ENCODE results near the gene NECTIN2. TPM values are rescaled to one million over a fixed set of nuclear protein-coding genes. Genes with fewer than 3 reads are reported as not detected.

Gene NECTIN2
- total RNA-seq, 4 donors from 2014 or later, result 25.6 to 171 (median 122) TPM

DNA sequence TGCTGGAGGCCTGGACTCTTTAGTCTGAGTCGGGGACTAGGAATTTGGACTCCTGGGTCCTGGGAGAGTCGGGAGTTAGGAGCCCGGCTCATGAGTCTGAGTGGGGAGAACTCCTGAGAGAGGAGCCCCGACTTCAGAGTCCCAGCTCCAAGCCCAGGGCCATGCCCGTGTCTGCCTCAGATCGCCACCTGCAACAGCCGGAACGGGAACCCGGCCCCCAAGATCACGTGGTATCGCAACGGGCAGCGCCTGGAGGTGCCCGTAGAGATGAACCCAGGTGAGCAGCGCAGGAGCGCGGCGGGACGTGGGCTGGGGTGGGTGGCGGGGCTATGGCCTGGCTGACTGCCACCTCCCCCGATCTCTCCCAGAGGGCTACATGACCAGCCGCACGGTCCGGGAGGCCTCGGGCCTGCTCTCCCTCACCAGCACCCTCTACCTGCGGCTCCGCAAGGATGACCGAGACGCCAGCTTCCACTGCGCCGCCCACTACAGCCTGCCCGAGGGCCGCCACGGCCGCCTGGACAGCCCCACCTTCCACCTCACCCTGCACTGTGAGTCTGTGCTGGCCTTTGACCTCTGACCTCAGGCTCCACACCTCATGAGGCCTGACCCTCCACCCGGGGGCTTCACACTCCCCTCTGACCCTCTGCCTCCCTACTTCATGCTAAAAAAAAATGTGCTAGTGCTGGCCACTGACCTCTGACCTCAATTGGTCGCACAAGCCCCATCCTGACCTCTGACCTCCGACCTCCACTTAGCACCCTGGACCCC is 32.8 kb upstream of the NECTIN2 start:
- DNase-seq, result no peak
- TF ChIP-seq, protein P1, sequence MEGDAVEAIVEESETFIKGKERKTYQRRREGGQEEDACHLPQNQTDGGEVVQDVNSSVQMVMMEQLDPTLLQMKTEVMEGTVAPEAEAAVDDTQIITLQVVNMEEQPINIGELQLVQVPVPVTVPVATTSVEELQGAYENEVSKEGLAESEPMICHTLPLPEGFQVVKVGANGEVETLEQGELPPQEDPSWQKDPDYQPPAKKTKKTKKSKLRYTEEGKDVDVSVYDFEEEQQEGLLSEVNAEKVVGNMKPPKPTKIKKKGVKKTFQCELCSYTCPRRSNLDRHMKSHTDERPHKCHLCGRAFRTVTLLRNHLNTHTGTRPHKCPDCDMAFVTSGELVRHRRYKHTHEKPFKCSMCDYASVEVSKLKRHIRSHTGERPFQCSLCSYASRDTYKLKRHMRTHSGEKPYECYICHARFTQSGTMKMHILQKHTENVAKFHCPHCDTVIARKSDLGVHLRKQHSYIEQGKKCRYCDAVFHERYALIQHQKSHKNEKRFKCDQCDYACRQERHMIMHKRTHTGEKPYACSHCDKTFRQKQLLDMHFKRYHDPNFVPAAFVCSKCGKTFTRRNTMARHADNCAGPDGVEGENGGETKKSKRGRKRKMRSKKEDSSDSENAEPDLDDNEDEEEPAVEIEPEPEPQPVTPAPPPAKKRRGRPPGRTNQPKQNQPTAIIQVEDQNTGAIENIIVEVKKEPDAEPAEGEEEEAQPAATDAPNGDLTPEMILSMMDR (IDR thresholded peaks at IDR 0.05), result no peak
- TF ChIP-seq POLR2A (IDR thresholded peaks at IDR 0.05), result no peak
- Histone ChIP-seq H3K27ac (no peak overlapping the region), H3K27me3 (no peaks in the 10 kb centered on the region), H3K4me1 (peaks cover 0 to 18% (median 4%) of the 10 kb centered on the region in 4 donors), H3K4me3 (no peak overlapping the region), H3K36me3 (no peaks in the 10 kb centered on the region), H3K9me3 (no peaks in the 10 kb centered on the region)

DNA sequence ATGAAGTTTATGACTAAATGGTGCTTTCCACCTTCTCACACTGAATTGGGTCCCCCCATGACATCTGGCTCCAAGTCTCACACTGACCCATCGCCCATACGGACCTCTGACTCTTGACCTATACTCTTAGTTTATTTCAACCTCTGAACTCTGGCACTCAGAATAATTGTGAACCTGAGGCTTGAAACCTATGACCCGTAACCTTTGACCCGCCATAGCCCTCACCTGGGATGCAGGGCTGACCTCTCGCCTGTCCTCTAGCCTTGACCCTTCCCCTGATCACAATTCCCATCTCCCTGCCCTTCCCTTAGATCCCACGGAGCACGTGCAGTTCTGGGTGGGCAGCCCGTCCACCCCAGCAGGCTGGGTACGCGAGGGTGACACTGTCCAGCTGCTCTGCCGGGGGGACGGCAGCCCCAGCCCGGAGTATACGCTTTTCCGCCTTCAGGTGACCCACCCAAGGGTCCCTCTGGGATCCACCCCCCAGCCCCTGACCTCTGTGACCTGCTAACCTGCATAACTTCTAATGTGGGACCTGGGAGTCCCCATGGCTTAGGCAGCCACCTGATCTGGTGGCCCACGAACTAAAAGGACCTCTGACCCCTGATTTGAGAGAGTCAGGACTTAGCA is 32.1 kb upstream of the NECTIN2 start:
- Histone ChIP-seq H3K27me3 (no peaks in the 10 kb centered on the region), H3K9me3 (no peaks in the 10 kb centered on the region), H3K4me1 (peaks cover 0 to 16% (median 2%) of the 10 kb centered on the region in 4 donors), H3K4me3 (no peak overlapping the region), H3K36me3 (no peaks in the 10 kb centered on the region), H3K27ac (no peak overlapping the region)
- TF ChIP-seq, protein P1 (IDR thresholded peaks at IDR 0.05), result no peak
- TF ChIP-seq POLR2A (IDR thresholded peaks at IDR 0.05), result no peak
- DNase-seq, result no peak

DNA sequence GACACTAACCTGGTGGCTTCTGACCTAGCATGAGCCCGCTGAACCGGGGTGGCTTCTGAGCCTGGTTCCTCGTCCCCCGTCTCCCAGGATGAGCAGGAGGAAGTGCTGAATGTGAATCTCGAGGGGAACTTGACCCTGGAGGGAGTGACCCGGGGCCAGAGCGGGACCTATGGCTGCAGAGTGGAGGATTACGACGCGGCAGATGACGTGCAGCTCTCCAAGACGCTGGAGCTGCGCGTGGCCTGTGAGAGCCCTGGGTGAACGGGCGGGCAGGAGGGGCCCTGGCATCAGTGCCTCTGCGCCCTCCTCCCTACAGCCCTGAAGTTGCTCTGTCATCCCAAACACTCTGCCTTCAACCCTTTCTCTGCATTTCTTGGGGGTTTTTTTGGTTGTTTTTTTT is 31.6 kb upstream of the NECTIN2 start:
- Histone ChIP-seq H3K27me3 (no peaks in the 10 kb centered on the region), H3K4me1 (peaks cover 0 to 10% (median 0%) of the 10 kb centered on the region in 4 donors), H3K9me3 (no peaks in the 10 kb centered on the region), H3K36me3 (no peaks in the 10 kb centered on the region), H3K27ac (no peak overlapping the region), H3K4me3 (no peak overlapping the region)
- TF ChIP-seq POLR2A (IDR thresholded peaks at IDR 0.05), result no peak
- TF ChIP-seq, protein P1 (IDR thresholded peaks at IDR 0.05), result no peak
- no peak for DNase-seq

DNA sequence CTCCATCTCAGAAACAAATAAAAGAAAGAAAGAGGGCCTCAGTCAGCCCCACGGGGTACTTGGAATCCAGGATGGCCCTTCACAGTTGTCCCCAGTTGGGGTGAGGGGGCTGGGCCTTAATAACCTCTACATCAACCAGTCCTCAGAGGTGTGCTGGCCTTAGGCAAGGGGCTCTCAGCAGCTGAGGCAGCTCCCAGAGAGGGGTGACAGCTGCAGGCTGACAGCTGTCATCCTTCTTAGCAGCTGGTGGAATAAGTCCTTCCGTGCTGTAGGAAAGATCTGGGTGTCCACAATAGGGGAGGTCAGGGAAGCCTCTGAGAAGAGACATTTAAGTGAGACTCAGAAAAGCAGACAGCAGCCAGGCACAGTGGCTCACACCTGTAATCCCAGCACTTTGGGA is 29.8 kb upstream of the NECTIN2 start:
- Histone ChIP-seq H3K4me3 (no peak overlapping the region), H3K4me1 (peaks cover 0 to 6% (median 0%) of the 10 kb centered on the region in 4 donors), H3K27ac (no peak overlapping the region), H3K36me3 (no peaks in the 10 kb centered on the region), H3K9me3 (no peaks in the 10 kb centered on the region), H3K27me3 (no peaks in the 10 kb centered on the region)
- DNase-seq, result no peak
- TF ChIP-seq, protein P1 (IDR thresholded peaks at IDR 0.05), result no peak
- no peak for TF ChIP-seq POLR2A (IDR thresholded peaks at IDR 0.05)

DNA sequence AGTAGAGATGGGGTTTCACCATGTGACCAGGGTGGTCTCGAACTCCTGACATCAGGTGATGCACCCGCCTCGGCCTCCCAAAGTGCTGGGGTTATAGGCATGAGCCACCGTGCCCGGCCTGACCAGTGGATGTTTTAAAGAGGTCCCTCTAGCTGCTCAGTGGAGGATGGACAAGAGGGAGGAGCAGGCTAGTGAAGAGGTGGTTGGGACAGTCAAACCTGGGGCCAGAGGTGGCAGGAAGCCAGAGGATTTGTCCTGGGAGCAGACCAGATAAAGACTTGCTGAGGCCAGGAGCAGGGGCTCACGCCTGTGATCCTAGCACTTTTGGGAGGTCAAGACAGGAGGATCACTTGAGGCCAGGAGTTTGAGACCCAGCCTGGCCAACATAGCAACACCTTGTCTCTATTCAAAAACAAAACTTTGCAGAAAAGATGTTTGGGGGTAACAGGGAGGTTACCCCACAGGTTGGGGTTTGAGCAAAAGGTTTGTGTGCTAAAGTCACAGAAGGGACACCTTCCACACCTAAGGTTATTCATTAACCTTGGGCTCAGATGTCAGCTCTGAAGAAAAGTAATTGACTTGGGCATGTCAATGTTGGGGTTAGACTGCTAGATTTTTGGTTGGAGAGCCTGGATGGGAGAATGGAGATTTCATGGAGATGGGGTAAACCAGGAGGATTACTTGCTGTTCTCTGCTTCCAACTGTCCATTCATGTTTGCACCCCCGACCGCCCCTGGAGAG is 28.2 kb upstream of the NECTIN2 start:
- no peaks in the 10 kb centered on the region for H3K27me3 ChIP-seq
- H3K9me3 ChIP-seq, result no peaks in the 10 kb centered on the region
- no peak for TF ChIP-seq POLR2A (IDR thresholded peaks at IDR 0.05)
- TF ChIP-seq, protein P1 (IDR thresholded peaks at IDR 0.05), result no peak
- H3K4me3 ChIP-seq, result no peak overlapping the region
- no peaks in the 10 kb centered on the region for H3K36me3 ChIP-seq
- no peak for DNase-seq
- H3K27ac ChIP-seq, result no peak overlapping the region
- peaks cover 0 to 6% (median 0%) of the 10 kb centered on the region in 4 donors for H3K4me1 ChIP-seq

Measured in Peyer's patch (tissue), 4 donors.